Fibroblast of skin of back (primary cell): ENCODE results near the gene KIF5B.
"Not testable (repeated sequence)": the region's sequence is repeated elsewhere in the genome, so short reads cannot be mapped to it uniquely, and the experiment has no call there.

Experiments used
- DNase-seq: peaks from one replicate; pipeline ENCODE4 v3.0.0-alpha.2; 2013

KIF5B gene

DNA sequence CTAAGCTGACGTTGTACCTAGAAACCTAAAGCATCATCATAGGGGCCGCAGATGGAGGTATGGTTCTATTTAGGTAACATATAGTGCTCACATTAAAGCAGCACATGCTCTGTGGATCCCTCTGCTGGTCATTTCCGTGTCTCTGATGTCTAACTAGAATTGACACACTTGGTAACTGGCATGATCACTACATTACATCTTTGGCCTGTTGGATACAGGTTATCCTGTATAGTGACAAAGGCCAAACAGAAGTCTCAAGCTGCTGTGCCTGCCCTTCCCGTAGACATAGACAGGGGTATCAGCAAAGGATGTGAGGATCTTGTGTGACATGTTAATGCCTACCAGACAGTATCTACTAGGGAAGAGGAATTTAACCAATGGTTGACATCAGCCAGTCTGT, 51.2 kb downstream of the KIF5B start:
- peak; percentile 51 for DNase-seq

DNA sequence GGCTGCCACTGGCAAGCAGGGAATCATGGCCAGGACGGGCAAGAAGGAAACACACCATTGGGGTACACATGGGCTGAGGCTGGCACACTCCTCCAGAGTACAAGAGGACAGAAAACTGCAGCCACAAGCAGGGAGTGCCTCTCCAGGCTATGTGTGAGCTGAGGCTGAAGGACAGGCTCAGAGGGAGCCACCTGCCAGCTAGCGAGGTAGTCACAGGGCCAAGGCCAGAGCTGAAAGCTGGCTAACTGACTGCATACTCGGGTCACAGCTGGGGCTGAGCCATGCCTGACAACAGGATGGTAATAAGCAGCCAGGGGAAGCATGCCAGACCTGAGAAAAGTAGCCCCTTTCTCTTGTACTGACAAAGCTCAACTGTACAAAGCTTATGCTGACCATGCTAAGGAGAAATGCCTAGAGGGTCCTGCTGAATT, 52.0 kb downstream of the KIF5B start:
- no peak for DNase-seq

DNA sequence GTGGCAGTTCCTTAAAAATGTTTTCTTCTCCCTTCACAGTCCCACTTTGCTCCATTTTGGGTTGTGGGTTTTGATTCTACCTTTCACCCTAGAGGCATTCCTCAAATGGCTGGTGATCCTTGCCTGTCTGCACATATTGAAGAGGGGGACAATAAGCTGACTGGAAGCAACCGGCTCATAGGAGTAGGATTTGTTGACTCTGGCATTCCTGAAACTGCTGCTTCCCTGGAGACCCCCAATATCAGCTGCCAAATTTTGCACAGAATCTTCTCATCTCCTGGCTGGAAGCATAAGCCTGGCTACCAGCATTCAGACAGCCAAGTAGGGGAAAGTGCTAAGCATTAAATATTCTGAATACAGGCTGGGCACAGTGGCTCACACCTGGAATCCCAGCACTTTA, 53.7 kb downstream of the KIF5B start:
- no peak for DNase-seq

DNA sequence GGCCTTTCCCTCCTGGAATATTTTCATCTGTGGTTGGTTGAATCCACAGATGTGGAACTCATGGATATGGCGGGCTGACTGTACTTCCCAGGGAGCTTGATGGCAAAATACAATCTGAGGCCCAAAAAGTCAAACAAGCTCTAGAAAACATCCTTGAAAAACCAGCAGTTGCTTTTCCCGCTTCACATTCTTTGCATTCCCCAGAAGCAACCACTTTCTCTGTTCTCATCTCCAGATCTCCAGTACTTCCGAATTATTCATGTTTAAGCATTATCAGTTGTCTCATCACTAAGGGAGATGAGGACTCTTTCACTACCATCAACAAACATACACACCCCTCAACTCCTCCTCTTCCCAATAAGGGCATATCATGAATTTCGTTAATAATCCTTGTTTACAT, 55.3 kb downstream of the KIF5B start:
- peak; percentile 81 for DNase-seq

DNA sequence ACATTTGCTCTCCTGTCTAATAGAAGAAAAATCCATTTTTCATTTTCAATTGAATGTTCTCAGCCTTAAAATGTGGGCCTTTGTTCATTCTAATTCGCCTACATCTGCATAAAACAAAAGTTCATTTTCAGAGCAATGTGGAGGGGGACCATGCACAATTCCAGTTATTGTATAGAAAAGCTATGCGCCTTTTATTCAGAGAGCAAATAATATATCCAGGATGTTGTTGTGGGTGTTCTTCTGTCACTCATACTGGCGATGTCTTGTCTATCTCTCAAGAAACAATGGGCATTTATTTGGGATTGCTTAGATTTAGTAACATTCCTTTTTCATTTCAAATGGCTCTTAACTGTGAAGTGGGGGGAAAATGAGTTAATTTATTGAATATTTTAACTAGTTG, 56.4 kb downstream of the KIF5B start:
- DNase-seq = no peak

DNA sequence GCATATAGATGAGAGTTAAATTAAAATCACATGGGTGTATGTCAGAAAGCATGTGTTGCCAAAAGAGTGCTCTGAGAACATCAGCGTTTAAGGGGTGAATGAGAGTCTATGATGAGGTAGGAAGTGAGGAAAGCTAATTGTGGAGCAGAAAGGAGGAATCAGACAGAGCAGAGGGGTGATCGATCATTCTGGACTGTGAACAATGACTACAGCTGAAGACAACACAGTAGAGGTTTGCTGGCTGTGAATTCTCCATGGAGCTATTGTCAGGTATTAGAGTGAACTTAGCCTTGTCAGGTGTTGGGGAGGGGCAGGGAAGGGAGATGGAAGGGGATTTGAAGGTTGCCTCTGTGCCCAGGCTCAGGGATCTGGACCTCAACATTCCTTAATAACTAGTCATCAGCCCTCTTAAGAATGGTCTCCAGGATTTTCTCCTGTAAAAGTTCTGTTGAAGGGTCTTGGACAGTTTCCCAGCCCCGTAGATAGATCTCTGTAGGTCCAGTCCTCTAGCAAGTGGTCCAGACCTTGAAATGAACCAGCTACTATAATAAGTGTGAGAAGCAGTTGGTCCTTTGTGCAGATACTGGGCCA, 57.1 kb downstream of the KIF5B start:
- peak; percentile 31 for DNase-seq

DNA sequence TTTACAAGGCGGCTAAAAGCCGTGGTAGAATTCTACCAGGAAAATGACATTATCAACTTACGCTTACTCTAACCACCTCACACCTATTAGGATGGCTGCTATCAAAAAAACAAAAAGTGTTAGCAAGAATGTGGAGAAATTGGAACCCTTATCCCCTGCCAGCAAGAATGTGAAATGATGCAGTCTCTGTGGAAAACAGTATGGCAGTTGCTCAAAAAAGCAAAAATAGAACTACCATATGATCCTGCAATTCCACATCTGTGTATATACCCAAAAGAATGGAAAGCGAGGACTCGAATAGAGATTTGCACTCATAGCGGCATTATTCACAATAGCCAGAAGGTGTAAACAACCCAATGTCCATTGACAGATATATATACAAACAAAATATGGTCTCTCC, 61.3 kb downstream of the KIF5B start:
- no peak for DNase-seq

DNA sequence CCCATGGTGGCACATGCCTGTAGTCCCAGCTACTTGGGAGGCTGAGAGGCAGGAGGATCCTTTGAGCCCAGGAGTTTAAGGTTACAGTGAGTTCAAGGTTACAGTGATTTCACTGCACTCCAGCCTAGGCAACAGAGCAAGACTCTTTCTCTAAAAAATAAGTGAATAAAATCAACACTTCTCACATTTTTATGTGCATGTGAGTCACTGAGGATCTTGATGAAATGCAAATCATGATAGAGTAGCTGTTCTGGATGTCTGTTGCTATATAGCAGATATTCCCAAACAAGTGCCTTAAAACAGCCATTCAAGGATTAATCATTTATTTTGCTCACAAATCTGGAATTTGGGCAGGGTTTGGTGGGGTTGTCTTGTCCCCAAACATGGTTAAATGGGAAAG, 65.3 kb downstream of the KIF5B start:
- DNase-seq = no peak

DNA sequence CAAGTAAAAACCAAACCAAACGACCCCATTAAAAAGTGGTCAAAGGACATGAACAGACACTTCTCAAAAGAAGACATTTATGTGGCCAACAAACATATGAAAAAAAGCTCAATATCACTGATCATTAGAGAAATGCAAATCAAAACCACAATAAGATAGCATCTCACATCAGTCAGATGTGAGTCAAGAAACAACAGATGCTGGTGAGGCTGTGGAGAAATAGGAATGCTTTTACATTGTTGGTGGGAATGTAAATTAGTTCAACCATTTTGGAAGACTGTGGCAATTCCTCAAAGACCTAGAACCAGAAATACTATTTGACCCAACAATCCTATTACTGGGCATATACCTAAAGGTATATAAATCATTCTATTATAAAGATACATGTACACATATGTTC, 68.4 kb downstream of the KIF5B start:
- not testable (repeated sequence) for DNase-seq

DNA sequence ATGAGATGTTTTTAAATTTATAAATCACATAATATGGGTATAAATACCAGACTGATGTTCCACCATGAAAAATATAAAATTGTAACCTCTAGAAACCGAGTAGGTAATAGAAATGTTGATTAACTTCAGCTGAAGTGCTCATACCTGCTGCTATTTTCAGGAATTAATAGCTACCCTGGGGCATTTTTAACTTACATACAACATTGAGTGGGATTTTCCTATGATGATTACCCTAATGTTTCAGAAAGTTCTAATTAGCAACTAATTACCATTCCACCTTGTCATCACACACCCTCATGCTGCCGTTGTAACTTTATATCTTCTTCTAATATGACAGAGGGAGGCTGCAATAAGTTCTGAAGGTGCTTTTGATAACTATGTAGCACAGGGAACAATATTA, 74.1 kb downstream of the KIF5B start:
- no peak for DNase-seq

DNA sequence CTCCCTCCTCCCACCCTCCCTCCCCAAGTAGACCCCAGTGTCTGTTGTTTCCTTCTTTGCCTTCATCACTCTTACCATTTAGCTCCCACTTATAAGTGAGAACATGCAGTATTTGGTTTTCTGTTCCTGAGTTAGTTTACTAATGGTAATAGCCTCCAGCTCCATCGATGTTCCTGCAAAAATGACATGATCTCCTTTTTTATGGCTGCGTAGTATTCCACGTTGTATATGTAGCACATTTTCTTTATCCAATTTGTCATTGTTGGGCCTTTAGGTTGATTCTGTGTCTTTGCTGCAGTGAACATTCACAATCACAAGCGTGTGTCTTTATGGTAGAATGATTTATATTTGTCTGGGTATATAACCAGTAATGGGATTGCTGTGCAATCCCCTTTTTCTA, 75.8 kb downstream of the KIF5B start:
- DNase-seq = no peak

DNA sequence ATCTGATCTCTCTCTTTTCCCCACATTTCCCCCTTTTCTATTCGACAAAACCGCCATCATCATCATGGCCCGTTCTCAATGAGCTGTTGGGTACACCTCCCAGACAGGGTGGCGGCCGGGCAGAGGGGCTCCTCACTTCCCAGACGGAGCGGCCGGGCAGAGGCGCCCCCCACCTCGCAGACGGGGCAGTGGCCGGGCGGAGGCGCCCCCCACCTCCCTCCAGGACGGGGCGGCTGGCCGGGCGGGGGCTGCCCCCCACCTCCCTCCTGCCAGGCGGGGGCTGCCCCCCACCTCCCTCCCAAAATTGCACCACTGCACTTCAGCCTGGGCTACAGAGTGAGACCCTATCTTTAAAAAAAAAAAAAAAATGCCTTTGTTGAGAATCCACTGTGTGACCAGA, 77.2 kb downstream of the KIF5B start:
- DNase-seq = not testable (repeated sequence)

DNA sequence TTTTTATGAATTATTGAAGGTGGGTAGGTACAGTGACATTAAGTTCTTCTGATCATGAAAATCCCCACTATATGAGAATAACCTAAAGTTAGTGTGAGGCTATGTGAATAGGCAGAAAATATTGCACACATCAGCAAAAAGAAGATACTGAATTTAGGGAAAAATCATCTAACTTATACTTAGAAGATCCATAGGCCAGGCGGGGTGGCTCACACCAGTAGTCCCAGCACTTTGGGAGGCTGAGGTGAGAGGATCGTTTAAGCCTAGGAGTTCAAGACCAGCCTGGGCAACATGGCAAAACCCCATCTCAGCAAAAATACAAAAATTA, 78.1 kb downstream of the KIF5B start:
- no peak for DNase-seq

DNA sequence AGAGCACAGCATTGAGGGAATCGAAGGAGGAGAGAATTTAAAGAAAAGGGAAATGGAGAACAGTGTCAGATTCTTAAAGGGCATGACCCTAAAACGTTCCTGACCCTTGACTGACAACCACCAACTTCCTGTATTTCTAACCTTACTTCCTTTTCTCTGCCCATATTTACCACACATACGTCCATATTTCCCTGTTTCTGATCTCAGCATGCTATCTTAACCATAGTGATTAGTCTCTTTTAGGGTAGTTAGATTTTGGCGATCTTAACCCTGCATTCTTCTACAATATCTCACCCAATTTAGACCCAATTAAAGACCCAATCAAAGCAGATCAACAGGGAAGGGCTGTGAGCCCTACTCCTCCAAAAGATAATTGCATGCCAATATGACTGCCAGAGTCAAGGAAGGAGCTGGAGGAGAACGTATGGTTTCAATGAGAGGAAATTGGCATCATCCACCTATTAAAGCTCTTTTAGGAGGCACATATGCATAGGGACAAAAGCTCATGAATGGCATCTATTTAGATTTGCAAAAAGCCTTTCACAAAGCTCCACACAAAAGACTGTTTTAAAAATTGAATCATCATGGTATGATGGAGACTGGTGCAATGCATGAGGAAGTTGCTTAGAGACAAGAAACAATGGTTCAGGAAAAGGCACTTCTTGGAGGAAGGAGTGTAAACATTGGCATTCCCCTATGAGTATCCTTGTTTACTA, 78.6 kb downstream of the KIF5B start:
- peak; percentile 50 for DNase-seq

DNA sequence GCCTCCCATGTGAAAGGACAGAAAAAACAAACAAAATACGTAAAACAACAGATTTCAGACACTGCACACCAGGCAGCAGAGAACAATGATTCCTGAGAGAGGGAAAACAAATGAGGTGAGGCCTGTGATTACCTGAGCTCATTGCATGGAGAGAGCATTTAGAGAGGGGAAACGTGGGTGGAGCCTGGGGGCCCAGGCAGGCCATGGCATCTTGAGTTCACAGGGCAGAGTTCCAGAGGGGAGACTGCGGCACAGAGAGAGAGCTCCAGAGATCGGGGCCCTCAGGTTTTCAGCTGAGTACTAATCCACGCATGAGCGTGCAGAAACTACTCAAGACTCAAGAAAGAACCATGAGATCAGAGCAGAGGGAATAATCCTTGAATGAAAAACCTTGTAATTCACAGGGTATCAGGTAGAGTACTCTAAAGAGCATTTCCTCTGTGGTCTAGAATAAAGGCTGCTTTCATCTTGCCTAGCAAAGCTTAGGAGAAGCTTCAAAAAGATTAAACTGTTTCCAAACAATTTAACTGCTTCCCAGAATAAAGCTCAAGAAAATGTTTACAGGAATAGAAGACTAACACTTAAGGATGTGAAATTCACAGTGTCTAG, 81.0 kb downstream of the KIF5B start:
- DNase-seq = no peak

DNA sequence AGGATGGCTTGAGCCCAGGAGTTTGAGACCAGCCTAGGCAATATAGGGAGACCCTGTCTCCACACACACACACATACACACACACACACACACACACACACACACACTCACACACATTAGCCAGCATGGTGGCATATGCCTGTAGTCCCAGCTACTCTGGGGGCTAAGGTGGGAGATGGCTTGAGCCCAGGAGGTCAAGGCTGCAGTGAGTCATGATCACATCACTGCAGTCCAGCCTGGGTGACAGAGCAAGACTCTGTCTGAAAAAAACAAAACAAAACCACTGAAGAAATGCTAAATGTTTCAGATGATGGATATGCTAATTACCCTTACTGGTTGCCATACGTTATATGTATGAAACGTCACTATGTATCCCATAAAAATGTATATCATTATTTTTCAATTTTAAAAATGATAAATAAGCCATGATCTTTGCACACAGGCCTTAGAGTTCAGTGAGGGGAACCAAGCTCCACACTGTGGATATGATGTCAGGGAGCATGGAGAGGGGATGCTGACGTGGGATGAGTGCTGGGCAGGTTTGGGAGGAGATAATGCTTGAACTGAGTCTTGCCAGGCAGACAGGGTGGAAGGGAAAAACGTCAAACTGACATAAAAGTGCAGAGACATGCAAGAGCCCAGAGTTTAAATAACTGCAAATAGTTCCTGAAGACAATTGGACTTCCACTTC, 81.6 kb downstream of the KIF5B start:
- DNase-seq = peak; percentile 43

DNA sequence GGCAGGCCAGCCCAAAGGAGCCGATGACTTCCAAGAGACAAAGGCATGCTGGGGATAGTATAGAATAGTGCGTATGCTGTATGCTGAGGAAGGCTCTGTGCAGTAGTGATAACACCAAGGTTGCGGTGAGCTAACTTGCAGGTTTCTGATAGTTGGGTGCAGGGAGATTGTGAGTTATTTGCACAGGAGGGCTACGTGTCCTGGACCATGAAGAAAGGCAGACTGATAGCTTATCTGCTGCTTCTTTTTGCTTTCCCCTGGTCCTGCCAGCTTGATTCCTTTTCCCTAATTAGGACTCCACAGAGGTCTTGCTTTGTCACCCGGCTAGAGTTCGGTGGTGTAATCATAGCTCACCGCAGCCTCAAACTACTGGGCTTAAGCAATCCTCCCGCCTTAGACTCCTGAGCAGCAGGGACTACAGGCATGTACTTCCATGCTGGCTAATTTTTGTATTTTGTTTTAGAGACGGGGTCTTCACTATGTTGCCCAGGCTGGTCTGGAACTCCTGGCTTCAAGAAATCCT, 83.6 kb downstream of the KIF5B start:
- no peak for DNase-seq

DNA sequence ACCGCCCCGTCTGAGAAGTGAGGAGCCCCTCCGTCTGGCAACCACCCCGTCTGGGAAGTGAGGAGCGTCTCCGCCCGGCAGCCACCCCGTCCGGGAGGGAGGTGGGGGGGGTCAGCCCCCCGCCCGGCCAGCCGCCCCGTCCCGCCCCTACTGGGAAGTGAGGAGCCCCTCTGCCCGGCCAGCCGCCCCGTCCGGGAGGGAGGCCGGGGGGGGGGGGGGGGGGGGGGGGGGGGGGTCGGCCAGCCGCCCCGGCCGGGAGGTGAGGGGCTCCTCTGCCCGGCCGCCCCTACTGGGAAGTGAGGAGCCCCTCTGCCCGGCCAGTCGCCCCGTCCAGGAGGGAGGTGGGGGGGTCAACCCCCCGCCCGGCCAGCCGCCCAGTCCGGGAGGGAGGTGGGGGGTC, 86.4 kb downstream of the KIF5B start:
- DNase-seq = not testable (repeated sequence)

DNA sequence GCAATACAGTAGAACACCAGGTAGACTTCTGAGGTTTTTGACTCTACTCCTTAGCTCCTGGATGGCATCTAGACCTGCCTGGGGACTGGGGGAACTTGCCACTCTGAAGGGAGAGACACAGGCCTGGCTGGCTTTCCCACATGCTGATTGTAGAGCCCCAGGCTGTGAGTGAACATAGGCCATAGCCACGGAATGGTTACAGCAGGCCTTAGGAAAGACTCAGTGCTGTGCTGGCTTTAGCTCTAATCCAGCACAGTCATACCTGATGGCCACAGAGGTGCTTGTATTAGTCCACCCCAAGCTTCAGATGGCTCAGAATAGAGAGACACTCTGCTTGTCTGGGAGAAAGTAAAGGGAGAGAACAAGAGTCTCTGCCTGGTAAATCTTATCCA, 92.6 kb downstream of the KIF5B start:
- no peak for DNase-seq

DNA sequence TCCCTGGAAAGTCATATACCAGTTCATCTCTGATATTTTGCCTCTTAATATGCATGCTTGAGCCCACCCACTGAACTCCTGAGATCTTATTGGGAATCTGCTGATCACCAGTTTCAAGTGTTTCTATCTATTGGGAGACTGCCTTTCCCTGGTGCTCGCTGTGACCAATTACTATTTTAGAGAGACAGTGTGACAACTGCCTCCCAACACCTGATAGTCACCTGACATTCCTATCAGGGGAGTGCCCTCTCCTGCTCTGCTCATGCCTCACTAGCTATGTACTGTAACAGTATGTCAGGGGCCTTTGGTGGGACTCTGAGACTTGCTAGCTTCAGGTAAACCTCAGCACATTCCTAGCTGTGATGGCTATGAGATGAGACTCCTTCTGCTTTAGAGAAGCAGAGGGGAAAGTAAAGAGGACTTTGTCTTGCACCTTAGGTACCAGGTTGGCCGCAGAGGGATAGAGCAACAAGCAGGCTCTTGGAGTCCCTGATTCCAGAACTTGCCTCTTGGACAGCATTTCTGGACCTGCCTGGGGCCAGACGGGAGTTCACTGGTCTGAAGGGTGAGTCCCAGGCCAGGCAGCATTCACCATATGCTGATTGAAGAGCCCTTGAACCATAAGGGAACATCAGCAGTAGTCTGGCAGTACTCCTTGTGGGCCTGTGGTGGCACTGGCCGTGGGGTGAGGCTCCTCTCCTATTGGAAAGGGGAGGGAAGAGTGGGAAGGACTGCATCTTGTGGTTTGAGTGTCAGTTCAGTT, 93.2 kb downstream of the KIF5B start:
- DNase-seq = no peak

DNA sequence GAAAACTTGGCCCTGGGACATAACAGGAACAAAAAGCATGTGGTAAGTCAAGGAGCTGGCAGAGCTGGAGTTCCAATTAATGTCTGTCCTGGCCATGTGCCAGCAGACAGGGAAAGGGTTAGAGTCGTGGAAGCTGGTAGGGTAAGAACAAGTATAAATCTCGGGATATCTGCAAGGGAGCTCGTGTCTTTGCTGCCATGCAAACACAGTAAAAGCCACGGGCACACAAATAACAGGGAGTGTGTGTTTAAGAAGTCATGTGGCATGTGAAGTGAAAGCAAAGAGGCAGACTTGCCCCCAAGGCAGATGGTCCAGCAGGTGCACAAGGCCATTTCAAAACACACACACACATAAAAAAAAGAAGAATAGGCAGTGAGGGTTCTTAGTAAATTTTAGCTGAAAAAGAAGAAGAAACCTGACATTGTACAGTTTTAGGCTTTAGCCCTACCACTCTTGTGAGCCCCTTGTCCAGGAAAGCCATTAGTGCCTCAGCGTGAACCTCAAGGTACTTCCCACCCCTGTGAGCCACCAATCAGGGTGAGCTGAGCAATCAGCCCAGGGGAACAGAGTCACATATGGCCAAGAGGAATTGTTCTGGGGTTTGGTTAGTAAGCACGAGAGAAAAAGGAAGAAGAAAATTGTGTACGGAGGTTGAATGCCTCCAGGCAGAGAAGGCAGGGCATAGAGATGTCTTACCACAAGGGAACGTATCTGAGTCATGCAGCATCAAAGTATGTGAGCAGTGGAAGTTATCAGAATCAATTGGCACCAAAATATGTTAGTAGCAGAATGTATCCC, 94.7 kb downstream of the KIF5B start:
- peak; percentile 72 for DNase-seq
